Mucosa of descending colon (tissue), 3 donors: ENCODE data around the gene ACOT7. TPM values are rescaled to one million over a fixed set of nuclear protein-coding genes. Genes with fewer than 3 reads are reported as not detected.

Experiments
- ATAC-seq: fragments of 200-7000 bp; cut with Tn5 transposase; one replicate; pipeline ENCODE4 v1.9.1; 2020; ENCODE audit warnings: mild to moderate bottlenecking, moderate library complexity
- DNase-seq, 3 donors: peaks; one replicate each; pipeline ENCODE4 v3.0.0-alpha.2; 2020
- H3K36me3 ChIP-seq: fragments of 200-600 bp; one replicate; pipeline ENCODE4 v1.8.0; 2021; ENCODE audit warnings: low read depth, mild to moderate bottlenecking
- H3K4me1 ChIP-seq: fragments of 200-600 bp; one replicate; pipeline ENCODE4 v1.8.0; 2021; ENCODE audit warnings: low read depth, mild to moderate bottlenecking
- H3K4me3 ChIP-seq: fragments of 200-600 bp; one replicate; pipeline ENCODE4 v1.8.0; 2021; ENCODE audit warnings: mild to moderate bottlenecking
- H3K9me3 ChIP-seq: fragments of 200-600 bp; one replicate; pipeline ENCODE4 v1.8.0; 2021; ENCODE audit warnings: mild to moderate bottlenecking
- CTCF ChIP-seq: fragments of 200-600 bp; IDR thresholded peaks from one replicate; pipeline ENCODE4 v1.8.0; 2022; ENCODE audit warnings: antibody characterized with exemption, mild to moderate bottlenecking
- intact Hi-C, 2 donors: fragments of 100-400 bp; cut with DNase I in 1 of 2; cut with micrococcal nuclease in 1 of 2; formaldehyde crosslinking; loops; one replicate each; pipeline versions ENCODE4 v1.11.0 to v1.11.1; 2022; cut with DNase I, micrococcal nuclease
- total RNA-seq, 3 donors: library from RNA; stranded (reverse); fragmentation: NEBNext Ultra II Directional in 2 of 3; extraction: Animal tissue kit (Norgen Biotek cat#: 25700) in 2 of 3; gene quantifications; one replicate each; pipeline versions ENCODE4 v1.2.1 to v1.2.4, GENCODE V29; 2021 to 2023
- donor health status: DM: no; HTN: no; CAD: no; lungs with moderate emphysema.
- donor health status: DM: no; HTN: no; CAD: no.
- donor health status: DM: no; HTN: yes; CAD: no.

ACOT7 gene
- total RNA-seq, 3 donors from 2014 or later: 37.9 to 60.1 (median 42.7) TPM

- intact Hi-C loops: no loop called here
- H3K4me1 ChIP-seq: peaks cover 42% of the 10 kb centered on the region
- H3K4me3 ChIP-seq: no peak overlapping the region
- DNase-seq: peak in 2 of 3 donors; percentile 41 to 52
- no peak for TF ChIP-seq CTCF
- ATAC-seq: peak; percentile 25
- no peaks in the 10 kb centered on the region for H3K36me3 ChIP-seq
- H3K9me3 ChIP-seq: no peaks in the 10 kb centered on the region
Observed at GRCh38 chr1:6414881-6415626, 21.5 kb upstream of the ACOT7 start.

- intact Hi-C loops: no loop called here
- no peak overlapping the region for H3K4me3 ChIP-seq
- DNase-seq: peak in 2 of 3 donors; percentile 63 to 67
Observed at GRCh38 chr1:6414443-6414844, 20.9 kb upstream of the ACOT7 start.

GRCh38 chr1:6412896-6413295 is 19.3 kb upstream of the ACOT7 start:
- DNase-seq (no peak), ATAC-seq (peak; percentile 63)
- H3K9me3 ChIP-seq: no peaks in the 10 kb centered on the region
- no peaks in the 10 kb centered on the region for H3K36me3 ChIP-seq
- peaks cover 26% of the 10 kb centered on the region for H3K4me1 ChIP-seq
- no peak for TF ChIP-seq CTCF
- H3K4me3 ChIP-seq: no peak overlapping the region
- intact Hi-C loops: no loop called here

More at GRCh38 chr1:6414443-6414844, 20.9 kb upstream of the ACOT7 start:
- peak; percentile 50 for ATAC-seq
- Histone ChIP-seq H3K4me1 (peaks cover 37% of the 10 kb centered on the region), H3K36me3 (no peaks in the 10 kb centered on the region), H3K9me3 (no peaks in the 10 kb centered on the region)
- TF ChIP-seq CTCF: peak; percentile 43

GRCh38 chr1:6410248-6410893 is 16.8 kb upstream of the ACOT7 start:
- DNase-seq (no peak), ATAC-seq (no peak)
- Histone ChIP-seq H3K36me3 (no peaks in the 10 kb centered on the region), H3K9me3 (no peaks in the 10 kb centered on the region), H3K4me1 (peaks cover 19% of the 10 kb centered on the region), H3K4me3 (no peak overlapping the region)
- TF ChIP-seq CTCF: no peak
- intact Hi-C loops: no loop called here

GRCh38 chr1:6409733-6410132 is 16.2 kb upstream of the ACOT7 start:
- H3K4me1 ChIP-seq: peaks cover 16% of the 10 kb centered on the region
- DNase-seq: no peak
- no peak overlapping the region for H3K4me3 ChIP-seq
- TF ChIP-seq CTCF: no peak
- no peaks in the 10 kb centered on the region for H3K36me3 ChIP-seq
- ATAC-seq: no peak
- H3K9me3 ChIP-seq: no peaks in the 10 kb centered on the region
- intact Hi-C loops: loop anchor here (10.0 kb wide), 3 partner anchors 55 to 165 kb away; partner anchors contain the start of gene HES3 (in 1 of the 2)
